NCI-H2196 (cell line): ENCODE measurements around the gene SLC2A14.
"Not testable (repeated sequence)": the region's sequence is repeated elsewhere in the genome, so short reads cannot be mapped to it uniquely, and the experiment has no call there.

Experiments used
- DNase-seq: peaks from one replicate; lab custom pipeline; 2025; ENCODE audit not compliant: unreplicated experiment; lab: John Stamatoyannopoulos, UW

The SLC2A14 gene

GRCh38 chr12:7870335-7870734 is 2.4 kb downstream of the SLC2A14 start:
- DNase-seq: no peak

DNA sequence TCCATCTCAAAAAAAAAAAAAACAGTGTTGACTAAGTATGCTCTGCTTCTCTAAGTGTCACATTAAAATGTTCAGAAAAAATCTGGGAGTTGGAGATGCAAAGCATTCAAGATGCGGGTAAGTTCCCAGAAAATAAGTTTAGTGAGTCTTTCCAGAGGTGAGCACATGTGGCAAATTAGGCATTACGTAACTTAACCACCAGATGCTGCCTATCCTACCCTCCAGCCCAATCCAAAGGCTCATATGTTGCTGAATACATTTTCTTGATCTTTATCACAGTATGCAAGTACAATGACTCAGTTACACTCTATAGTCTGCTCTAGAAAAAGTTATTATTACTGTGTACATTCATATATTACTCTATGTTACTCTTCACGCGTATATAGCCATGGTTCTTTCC is 3.6 kb downstream of the SLC2A14 start:
- no peak for DNase-seq

- no peak for DNase-seq
These were observed 4.3 kb downstream of the SLC2A14 start for GRCh38 chr12:7868391-7868790.

DNA sequence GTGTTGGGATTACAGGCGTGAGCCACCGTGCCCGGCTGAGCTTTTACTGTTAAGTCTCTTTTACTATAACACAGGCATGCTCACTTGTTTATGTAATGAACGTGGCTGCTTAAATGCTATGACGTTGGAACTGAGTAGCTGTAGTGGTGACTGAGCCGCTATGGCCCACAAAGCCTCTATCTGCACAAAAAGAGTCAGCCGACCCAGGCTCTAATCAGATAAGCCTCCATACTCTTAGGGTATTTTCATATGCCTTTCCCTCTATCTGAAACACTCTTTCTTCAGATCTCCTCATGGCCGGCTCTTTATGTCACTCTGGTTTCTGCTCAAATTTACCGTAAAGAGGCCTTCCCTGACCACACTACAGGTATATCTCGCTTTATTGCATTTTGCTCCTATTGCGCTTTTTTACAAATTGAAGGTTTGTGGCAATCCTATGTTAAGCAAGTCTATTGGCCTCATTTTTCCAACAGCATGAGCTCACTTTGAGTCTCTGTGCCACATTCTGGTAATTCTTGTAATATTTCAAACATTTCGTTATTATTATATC is 8.0 kb downstream of the SLC2A14 start:
- DNase-seq: no peak

GRCh38 chr12:7862814-7863348 is 9.8 kb downstream of the SLC2A14 start:
- not testable (repeated sequence) for DNase-seq

- not testable (repeated sequence) for DNase-seq
These were observed 10.4 kb downstream of the SLC2A14 start for GRCh38 chr12:7862301-7862700.

DNA sequence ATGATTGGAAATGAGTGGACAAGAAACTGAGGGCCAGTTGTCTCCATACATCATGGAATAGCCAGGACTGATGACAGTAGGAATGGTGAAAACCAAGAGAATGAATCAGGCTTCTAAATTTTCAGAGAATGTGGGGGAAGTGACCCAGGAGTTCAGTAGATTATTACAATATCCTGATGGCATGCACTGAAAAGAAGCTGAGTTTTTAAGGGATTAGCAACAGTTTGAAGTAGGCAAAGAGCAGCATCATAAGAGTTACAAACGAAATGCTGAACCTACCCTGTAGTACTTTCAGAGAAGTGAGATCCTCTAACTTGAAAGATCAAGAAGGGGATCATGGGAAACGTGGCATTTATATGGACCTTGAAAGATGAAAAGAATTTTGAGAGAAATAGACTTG is 13.2 kb downstream of the SLC2A14 start:
- DNase-seq: no peak

DNA sequence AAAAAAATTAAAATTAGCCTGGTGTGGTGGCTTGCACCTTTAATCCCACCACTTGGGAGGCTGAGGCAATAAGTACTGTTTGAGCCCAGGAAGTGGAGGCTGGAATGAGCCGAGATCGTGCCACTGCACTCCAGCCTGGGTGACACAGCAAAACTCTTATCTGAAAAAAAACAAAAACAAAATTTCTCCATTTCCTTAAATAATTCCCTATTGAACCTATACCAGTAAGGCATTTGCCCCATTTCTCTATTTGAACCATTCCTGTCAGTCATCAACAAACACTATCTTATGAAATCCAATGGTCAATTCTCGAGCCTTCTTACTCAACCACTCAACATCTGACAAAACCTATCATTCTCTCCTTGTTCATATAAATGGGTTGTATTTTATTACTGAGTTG is 14.7 kb downstream of the SLC2A14 start:
- DNase-seq: no peak

- no peak for DNase-seq
These were observed 16.2 kb downstream of the SLC2A14 start for GRCh38 chr12:7856516-7856915.

DNA sequence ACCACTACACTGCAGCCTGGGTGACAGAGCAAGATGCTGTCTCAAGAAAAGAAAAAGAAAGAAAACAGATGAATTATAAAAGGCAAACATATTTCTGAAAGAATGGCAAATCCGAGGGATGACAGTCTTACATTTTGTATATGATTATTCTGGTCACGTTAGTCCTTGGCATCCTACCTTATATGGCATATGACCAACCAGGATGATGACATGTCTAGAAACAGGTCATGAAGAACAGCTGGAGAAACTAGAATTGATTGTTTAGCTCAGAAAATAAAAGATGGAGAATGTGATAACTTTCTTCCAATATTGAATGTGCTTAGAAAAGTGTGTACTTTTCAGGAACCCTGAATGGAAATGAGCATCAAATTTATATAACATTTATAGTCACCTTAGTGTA is 19.2 kb downstream of the SLC2A14 start:
- no peak for DNase-seq

DNA sequence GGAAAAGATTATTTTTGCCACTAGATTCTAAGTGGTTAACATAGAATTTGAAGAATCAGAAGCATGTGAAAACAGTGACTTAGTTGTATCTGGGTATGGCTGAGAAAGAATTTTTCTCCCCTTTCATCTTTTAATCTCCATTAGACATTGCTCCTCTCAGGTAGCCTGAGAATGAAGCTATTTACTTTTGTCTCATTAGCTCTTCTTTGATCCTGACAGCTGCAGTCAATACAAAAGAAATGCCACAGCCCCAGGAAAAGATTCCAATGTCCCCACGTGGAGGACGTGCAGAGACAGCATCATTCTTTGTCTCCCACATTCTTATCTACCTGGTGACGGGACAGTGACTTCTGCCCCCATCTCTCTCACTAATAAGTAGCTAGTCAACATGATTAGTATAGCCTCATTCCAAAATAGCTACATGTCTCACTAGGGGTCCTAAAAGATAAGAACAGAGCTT is 21.1 kb downstream of the SLC2A14 start:
- not testable (repeated sequence) for DNase-seq

GRCh38 chr12:7850099-7850498 is 22.6 kb downstream of the SLC2A14 start:
- DNase-seq: not testable (repeated sequence)

DNA sequence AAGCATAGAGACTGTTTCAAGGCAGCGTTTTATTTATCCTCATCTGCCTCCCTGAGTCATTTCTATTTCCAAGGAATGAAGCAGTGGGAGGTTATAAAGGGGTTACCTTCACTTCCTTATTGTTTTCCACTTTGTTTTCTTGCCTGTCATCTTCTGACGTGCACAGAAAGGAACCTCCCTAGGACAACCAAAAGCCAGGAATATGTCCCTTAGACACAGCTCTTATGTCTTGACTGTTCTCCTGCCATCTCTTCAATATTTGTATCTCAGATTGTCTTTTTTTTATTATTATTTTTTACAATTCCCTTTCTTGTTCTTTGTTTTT is 24.7 kb downstream of the SLC2A14 start:
- not testable (repeated sequence) for DNase-seq

DNA sequence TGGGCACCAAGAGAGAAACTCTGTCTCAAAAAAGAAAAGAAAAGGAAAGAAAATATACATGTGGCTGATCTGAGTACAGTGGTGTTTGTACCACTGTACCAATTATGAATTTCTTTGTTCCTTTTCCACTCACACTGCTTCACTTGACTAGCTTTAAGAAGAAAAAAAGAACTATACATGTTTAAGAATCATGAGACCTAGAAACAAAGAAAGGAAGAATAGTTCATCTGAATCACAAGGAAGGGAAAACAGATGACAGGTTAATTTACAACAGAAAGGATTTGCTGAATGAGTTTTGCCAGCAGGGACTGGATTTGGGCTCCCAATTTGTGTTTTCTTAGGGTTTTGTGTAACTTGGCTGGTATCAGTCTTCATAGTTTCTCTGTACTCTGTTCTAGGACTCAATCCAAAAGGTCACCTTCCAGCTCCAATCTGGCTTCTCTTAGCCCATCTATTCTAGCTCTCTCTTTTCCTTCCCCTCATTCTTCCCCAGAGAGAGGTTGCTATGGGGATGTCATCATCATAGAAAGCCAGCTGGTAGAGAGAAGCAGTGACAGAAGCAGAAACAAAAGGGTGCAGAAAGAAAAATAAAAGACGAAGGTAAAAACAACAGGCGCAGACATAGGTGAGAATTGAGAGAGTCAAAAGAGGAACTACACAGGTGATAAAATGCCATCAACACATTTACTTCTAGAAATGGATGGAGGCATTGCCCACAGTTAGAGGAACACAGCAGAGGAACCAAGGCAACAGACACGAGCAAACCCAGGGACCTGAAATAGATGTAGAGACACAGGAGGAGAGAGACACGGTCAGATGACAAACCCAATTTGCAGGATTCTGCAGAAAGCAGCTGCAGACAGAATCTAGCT is 25.3 kb downstream of the SLC2A14 start:
- not testable (repeated sequence) for DNase-seq

- DNase-seq: no peak
These were observed 28.6 kb downstream of the SLC2A14 start for GRCh38 chr12:7844116-7844515.

DNA sequence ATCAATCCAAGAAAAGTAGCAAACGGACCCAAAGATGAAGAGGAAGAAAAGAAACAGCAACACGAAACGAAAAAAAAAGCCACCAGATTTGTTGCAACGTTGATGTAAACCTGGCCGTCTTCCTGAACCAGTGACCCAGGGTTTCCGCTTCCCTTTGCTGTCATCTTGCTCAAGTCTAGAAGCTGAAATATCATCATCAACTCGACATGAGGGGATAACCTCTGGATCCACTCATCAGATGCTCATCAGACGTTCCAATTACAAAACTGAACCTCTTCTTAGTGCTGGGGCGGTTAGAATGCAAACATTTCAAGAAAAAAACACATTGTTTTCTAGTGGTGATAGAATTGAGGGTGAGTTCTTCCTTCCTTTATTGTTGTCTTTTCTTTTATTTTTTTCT is 29.1 kb downstream of the SLC2A14 start:
- not testable (repeated sequence) for DNase-seq

DNA sequence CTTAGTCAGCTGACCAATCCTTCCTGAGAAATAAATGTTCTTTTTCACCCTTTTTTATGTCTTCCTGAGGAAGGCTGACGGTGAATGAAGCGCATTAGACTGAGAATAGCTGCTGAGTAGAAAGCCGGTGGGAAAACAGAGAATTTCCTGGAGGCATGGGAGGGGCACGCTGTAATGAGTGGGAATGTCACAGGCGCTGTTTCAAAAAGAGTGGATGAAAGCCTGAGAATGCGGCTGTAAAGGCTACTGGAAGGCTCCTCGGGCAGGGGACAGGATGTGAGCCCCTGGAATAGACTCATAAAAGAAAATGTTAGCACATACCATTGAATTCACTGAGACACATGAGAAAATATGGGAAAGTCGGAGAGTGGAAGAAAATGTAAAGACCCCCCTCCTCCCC is 29.6 kb downstream of the SLC2A14 start:
- not testable (repeated sequence) for DNase-seq

- DNase-seq: not testable (repeated sequence)
These were observed 30.3 kb downstream of the SLC2A14 start for GRCh38 chr12:7842444-7842843.

DNA sequence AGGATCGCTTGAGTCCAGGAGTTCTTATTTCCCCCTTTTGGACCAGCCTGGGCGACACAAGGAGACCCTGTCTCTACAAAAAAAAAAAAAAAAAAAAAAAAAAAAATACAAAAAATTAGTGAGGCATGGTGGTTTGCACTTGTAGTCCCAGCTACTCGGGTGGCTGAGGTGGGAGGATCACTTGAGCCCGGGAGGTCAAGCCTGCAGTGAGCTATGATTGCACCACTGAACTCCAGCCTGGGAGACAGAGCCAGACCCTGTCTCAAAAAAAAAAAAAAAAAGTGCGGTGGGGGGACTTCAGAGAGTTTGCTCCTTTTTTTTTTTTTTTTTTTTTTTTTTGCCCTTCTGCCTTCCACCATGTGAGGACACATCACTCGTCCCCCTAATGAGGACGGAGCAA is 32.9 kb downstream of the SLC2A14 start:
- DNase-seq: not testable (repeated sequence)

DNA sequence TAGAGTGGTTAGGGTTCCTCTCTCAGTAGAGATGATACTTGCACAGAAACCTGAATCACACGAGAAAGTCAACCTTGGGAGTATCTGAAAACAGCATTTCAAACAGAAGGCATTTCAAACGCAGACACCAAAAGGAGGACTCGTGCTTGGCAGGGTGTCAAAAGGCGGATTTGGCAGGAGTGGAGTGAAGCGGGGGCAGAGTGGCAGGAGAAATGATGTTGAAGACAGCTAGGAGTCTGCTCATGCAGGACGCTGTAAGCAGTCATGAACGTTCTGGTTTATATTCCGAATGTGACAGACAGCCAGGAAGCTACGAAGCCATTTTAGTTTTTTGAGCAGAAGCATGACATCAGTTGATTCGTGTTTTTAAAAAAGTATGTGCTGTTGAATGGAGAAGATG is 33.5 kb downstream of the SLC2A14 start:
- DNase-seq: not testable (repeated sequence)

DNA sequence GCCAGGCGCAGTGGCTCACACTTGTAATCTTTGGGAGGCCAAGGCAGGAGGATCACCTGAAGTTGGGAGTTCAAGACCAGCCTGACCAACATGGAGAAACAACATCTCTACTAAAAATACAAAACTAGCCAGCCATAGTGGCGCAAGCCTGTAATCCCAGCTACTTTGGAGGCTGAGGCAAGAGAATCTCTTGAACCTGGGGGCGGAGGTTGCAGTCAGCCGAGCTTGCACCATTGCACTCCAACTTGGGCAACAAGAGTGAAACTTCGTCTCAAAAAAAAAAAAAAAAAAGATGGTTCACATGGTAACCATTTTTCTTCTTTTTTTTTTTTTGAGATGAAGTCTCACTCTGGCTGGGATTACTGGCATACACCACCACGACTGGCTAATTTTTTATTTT is 35.3 kb downstream of the SLC2A14 start:
- DNase-seq: no peak

GRCh38 chr12:7835766-7836165 is 36.9 kb downstream of the SLC2A14 start:
- DNase-seq: no peak
